Right lobe of liver (tissue), 4 donors: ENCODE measurements around the gene KCNF1.

Experiments
- CTCF ChIP-seq, 4 donors: fragments of 200-600 bp in 3 of 4; fragments of 450-650 bp in 1 of 4; IDR thresholded peaks; one replicate each; pipeline versions ENCODE4 v1.5.1 to v1.8.0; 2016 to 2022; ENCODE audit warnings: antibody characterized with exemption in 4 of 4, mild to moderate bottlenecking in 2 of 4
- POLR2A ChIP-seq: fragments of 450-650 bp; IDR thresholded peaks from one replicate; pipeline ENCODE4 v1.6.1; 2017; ENCODE audit warnings: antibody characterized with exemption, mild to moderate bottlenecking
- donor health status: DM: no; HTN: no; CAD: no.
- donor health status: DM: no; HTN: no; CAD: no.
- donor health status: DM: no; HTN: yes; CAD: no.

- TF ChIP-seq CTCF (IDR thresholded peaks at IDR 0.05) (no peak), POLR2A (no peak)
Observed at GRCh38 chr2:10934979-10935350, 23.2 kb downstream of the KCNF1 start.
